ENCODE data around the gene FXYD1.

DNA sequence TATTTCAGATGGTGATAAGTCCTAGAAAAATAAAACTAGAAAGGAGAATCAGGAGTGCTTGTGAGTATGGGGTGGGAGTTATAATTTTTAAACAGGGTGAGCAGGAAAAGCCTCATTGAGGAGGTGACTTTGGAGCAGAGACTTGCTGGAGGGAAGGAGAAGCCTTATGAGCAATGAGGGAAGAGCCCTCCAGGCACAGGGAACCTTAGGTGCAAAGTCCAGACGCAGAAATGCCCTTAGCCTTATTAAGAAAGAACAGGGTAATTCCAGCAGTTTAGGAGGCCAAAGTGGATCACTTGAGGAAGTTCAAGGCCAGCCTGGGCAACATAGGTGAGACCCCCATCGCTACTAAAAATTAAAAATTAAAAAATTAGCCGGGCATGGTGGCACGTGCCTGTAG lies 44.0 kb upstream of the FXYD1 start:
- TF ChIP-seq, protein P1, sequence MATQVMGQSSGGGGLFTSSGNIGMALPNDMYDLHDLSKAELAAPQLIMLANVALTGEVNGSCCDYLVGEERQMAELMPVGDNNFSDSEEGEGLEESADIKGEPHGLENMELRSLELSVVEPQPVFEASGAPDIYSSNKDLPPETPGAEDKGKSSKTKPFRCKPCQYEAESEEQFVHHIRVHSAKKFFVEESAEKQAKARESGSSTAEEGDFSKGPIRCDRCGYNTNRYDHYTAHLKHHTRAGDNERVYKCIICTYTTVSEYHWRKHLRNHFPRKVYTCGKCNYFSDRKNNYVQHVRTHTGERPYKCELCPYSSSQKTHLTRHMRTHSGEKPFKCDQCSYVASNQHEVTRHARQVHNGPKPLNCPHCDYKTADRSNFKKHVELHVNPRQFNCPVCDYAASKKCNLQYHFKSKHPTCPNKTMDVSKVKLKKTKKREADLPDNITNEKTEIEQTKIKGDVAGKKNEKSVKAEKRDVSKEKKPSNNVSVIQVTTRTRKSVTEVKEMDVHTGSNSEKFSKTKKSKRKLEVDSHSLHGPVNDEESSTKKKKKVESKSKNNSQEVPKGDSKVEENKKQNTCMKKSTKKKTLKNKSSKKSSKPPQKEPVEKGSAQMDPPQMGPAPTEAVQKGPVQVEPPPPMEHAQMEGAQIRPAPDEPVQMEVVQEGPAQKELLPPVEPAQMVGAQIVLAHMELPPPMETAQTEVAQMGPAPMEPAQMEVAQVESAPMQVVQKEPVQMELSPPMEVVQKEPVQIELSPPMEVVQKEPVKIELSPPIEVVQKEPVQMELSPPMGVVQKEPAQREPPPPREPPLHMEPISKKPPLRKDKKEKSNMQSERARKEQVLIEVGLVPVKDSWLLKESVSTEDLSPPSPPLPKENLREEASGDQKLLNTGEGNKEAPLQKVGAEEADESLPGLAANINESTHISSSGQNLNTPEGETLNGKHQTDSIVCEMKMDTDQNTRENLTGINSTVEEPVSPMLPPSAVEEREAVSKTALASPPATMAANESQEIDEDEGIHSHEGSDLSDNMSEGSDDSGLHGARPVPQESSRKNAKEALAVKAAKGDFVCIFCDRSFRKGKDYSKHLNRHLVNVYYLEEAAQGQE (IDR thresholded peaks at IDR 0.05): no peak
- no peak for TF ChIP-seq HNF4A (conservative IDR thresholded peaks at IDR 0.05)
- TF ChIP-seq YY1 (IDR thresholded peaks at IDR 0.05): no peak
- no peak for TF ChIP-seq SP1 (IDR thresholded peaks at IDR 0.05)
- TF ChIP-seq, protein P2, sequence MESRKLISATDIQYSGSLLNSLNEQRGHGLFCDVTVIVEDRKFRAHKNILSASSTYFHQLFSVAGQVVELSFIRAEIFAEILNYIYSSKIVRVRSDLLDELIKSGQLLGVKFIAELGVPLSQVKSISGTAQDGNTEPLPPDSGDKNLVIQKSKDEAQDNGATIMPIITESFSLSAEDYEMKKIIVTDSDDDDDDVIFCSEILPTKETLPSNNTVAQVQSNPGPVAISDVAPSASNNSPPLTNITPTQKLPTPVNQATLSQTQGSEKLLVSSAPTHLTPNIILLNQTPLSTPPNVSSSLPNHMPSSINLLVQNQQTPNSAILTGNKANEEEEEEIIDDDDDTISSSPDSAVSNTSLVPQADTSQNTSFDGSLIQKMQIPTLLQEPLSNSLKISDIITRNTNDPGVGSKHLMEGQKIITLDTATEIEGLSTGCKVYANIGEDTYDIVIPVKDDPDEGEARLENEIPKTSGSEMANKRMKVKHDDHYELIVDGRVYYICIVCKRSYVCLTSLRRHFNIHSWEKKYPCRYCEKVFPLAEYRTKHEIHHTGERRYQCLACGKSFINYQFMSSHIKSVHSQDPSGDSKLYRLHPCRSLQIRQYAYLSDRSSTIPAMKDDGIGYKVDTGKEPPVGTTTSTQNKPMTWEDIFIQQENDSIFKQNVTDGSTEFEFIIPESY (IDR thresholded peaks at IDR 0.05): no peak
- TF ChIP-seq, protein P3, sequence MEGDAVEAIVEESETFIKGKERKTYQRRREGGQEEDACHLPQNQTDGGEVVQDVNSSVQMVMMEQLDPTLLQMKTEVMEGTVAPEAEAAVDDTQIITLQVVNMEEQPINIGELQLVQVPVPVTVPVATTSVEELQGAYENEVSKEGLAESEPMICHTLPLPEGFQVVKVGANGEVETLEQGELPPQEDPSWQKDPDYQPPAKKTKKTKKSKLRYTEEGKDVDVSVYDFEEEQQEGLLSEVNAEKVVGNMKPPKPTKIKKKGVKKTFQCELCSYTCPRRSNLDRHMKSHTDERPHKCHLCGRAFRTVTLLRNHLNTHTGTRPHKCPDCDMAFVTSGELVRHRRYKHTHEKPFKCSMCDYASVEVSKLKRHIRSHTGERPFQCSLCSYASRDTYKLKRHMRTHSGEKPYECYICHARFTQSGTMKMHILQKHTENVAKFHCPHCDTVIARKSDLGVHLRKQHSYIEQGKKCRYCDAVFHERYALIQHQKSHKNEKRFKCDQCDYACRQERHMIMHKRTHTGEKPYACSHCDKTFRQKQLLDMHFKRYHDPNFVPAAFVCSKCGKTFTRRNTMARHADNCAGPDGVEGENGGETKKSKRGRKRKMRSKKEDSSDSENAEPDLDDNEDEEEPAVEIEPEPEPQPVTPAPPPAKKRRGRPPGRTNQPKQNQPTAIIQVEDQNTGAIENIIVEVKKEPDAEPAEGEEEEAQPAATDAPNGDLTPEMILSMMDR (IDR thresholded peaks at IDR 0.05; ENCODE audit: low read depth, low read length, missing input control): no peak
- TF ChIP-seq, protein P4, sequence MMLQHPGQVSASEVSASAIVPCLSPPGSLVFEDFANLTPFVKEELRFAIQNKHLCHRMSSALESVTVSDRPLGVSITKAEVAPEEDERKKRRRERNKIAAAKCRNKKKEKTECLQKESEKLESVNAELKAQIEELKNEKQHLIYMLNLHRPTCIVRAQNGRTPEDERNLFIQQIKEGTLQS (IDR thresholded peaks at IDR 0.05): no peak
- TF ChIP-seq, protein P5, sequence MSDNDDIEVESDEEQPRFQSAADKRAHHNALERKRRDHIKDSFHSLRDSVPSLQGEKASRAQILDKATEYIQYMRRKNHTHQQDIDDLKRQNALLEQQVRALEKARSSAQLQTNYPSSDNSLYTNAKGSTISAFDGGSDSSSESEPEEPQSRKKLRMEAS (IDR thresholded peaks at IDR 0.05): no peak
